GM15510 (cell line): Measurements from ENCODE around the gene VN1R5.

Experiments used
- POLR2A ChIP-seq: IDR thresholded peaks from 3 replicates; pipeline ENCODE4 v1.6.1; 2011; ENCODE audit warnings: borderline replicate concordance; ENCODE audit not compliant: insufficient read length; ENCODE audit errors: extremely low read depth

Gene VN1R5

GRCh38 chr1:247246325-247247115 lies 9.4 kb upstream of the VN1R5 start:
- TF ChIP-seq POLR2A: no peak

DNA sequence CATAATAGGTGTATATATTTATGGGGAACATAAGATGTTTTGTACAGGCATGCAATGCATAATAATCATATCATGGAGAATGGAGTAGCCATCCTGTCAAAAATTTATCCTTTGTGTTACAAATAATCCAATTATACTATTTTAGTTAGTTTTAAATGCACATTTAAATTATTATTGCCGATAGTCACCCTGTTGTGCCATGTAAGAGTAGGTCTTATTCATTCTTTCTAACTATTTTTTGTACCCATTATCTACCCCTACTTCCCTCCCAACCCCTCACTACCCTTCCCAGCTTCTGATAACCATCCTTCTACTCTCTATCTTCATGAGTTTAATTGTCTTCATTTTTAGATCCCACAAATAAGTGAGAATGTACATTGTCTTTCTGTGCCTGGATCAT lies 8.3 kb upstream of the VN1R5 start:
- TF ChIP-seq POLR2A: no peak

DNA sequence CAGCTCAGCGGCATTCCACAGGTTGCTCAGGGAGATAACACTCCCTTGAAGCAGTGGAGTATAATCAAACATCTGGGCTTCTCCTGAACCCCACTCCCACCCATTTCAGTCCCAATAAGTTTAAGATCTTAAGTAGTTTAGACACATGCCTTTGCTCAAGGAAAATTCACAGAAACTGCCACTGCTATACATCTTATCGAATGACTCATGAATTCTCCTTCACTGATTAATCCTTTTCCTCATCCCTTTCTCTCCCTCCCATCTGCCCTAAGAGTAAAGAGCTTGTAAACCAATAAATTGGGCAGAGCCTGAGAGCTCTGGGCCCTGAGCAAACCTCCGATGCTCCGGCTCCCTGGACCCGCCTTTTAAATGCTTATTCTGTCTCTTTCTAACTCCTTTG lies 10.2 kb downstream of the VN1R5 start:
- TF ChIP-seq POLR2A: no peak

DNA sequence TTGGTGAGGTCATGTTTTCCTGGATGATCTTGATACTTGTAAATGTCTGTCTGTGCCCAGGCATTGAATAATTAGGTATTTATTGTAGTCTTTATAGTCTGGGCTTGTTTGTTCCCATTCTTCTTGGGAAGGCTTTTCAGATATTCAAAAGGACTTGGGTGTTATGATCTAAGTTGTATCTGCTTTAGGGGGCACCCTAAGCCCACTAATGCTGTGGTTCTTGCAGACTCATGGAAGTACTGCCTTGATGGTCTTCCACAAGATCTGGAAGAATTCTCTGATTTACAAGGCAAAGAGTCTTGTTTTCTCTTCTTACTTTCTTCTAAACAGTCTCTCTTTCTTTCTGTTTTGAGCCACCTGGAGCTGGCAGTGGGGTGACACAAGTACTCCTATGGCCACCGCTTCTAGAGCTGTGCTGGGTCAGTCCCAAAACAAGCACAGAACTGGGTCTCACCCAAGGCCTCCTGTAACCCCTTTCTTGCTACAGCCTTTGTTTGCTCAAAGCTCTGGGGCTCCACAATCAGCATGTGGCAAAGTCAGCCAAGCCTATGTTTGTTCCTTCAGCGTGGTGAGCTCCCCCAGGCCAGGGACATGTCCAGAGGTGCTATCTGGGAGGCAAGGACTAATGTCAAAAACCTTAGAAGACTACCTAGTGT lies 12.6 kb downstream of the VN1R5 start:
- no peak for TF ChIP-seq POLR2A

DNA sequence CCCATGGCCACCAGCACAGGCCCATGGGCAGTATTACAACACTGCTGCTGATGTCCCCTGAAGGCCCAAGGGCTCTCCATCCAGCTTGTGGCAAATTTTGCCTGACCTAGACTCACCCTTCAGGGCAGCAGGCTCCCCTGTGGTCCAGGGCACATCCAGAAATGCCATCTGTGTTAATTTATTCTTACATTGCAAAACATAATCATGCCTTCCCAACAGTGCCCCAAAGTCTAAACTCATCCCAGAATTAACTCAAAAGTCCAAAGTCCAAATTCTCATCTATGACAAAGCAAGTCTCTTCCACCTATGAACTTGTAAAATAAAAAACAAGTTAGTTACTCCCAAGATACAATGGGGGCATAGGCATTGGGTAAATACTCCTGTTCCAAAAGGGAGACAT lies 13.3 kb downstream of the VN1R5 start:
- TF ChIP-seq POLR2A: no peak

DNA sequence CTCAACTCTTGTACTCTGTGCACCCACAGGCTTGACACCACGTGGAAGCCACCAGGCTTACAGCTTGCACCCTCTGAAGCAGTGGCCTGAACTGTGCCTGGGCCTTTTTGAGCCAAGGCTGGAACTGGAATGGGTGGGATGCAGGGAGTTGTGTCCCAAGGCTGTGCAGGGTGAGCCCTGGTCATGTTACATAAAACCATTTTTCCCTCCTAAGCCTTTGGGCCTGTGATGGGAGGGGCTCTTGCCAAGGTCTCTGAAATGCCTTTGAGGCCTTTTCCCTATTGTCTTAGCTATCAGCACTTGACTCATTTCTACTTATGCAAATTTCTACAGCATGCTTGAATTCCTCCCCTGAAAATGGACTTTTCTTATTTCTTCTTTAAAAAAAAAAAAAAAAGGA lies 14.1 kb downstream of the VN1R5 start:
- TF ChIP-seq POLR2A: no peak

- TF ChIP-seq POLR2A: no peak
Observed at GRCh38 chr1:247273013-247273412, 17.1 kb downstream of the VN1R5 start.

DNA sequence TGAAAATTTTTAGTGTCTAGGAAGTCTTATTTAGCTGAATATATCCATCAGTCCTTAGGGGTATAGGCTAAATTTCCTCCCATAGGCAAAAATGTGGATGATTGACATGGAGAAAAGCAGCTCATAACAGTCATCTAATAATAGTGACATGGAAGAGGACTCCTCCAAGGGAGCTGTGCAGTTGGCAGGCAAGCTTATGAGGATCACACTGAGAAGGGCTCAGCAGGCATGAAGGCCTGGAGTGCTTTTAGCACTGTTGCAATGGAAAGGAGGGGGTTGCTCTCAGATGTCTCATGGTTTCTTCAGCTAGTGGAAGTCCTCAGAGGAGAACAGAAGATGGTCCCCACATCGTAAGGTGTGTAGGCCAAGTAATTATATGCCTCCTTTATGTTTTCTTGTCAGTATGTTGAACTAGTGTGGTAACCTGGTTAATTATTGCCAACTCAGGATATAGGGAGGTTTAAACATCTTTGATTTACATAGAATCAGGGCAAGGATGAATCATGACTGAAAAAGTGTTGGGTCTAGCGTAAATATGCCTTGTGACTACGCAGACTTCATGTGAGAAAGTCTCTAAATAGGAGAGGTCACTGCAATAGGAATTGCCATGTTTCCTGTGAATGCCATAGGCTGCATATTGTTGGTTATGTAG lies 18.9 kb downstream of the VN1R5 start:
- no peak for TF ChIP-seq POLR2A

DNA sequence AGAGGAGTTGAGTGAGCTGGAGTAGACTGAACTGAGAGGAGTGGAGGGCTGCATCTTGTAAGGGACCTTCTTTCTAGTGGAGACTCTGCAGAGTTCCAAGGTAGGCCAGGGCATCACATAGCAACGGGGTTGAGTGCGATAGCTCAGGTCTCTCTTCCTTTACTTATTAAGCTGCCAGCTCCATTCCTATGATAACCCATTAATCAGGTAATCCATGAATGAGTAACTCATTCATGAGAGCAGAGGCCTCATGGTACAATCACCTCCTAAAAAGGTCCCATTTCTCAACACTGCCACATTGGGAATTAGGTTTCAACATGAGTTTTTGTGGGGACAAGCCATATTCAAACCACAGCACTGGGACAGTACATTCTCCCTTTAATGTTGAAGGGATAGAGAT lies 21.3 kb downstream of the VN1R5 start:
- TF ChIP-seq POLR2A: no peak

DNA sequence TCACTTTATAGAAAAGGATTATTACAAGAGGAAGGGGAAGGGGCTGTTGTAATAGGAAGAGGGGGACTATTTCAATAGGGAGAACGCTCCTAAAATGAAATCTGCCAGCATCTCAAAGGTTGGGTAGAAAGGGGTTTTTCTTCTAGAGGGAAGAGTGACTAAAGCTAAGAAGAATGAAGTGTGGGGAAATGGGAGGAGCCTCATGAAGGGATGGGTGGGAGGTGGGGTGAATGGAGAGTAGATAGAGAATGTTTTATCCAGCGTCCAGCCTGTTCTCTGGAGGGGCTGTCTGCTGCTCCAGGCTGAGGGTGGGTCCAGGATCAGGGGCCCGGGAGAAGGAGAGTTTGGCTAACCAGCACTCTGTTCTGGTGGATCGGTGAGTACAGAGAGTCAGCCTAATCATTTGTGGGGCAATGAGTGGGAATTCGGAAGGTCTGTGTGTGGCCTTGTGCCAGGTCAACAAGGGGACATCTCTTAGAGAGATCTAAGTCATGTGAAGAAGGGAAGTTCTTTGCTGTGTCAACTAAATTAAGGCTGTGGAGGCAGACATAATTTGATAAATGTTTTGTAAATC lies 25.2 kb downstream of the VN1R5 start:
- TF ChIP-seq POLR2A: no peak

DNA sequence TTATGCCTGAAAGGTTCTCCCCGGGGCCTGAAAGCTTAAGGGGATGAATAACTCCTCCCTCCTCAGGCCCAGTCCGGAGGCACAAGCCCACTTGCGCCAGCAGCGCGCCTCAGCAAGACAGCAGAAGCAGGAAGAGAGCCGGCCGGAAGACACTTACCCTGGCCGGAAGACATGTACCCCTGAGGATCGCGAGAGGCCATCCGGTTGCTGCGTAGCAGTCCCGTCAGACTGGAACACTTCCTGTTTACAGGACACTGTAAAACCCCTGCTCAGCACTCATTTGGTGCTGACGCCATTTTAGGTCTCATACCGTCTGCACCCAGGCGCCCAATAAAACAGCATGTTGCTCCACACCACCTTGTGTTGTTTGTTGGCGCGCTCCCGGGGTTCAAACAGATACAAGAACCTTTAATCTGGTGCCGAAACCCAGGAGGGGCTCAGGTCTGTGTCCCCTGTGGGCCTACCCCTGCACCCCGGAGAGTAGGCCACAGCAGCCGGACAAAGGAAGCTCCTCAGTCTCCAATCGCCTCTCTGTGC lies 30.3 kb downstream of the VN1R5 start:
- no peak for TF ChIP-seq POLR2A

GRCh38 chr1:247287460-247287859 lies 31.6 kb downstream of the VN1R5 start:
- no peak for TF ChIP-seq POLR2A

- TF ChIP-seq POLR2A: no peak
Observed at GRCh38 chr1:247288341-247288740, 32.5 kb downstream of the VN1R5 start.

GRCh38 chr1:247290576-247290975 lies 34.7 kb downstream of the VN1R5 start:
- no peak for TF ChIP-seq POLR2A

GRCh38 chr1:247291161-247291560 lies 35.3 kb downstream of the VN1R5 start:
- no peak for TF ChIP-seq POLR2A
